Fibroblast of lung (primary cell): Measurements from ENCODE around the gene SEC23IP. TPM values are rescaled to one million over a fixed set of nuclear protein-coding genes. Genes with fewer than 3 reads are reported as not detected.

Source experiments
- DNase-seq, 2 donors: peaks; one replicate each; pipeline versions ENCODE4 v3.0.0 to v3.0.0-alpha.2; 2010; ENCODE audit warnings: low read depth in 2 of 2
- H2AFZ ChIP-seq: 2 replicates; pipeline ENCODE4 v1.5.1; 2012; ENCODE audit warnings: low read length, control low read depth, inconsistent platforms
- H3K27ac ChIP-seq: 2 replicates; pipeline ENCODE4 v1.5.1; 2011; ENCODE audit warnings: low read length, control low read depth; ENCODE audit not compliant: insufficient read depth
- H3K27me3 ChIP-seq: 2 replicates; pipeline ENCODE4 v1.5.1; 2011; ENCODE audit warnings: mild to moderate bottlenecking, low read length; ENCODE audit not compliant: control insufficient read depth, insufficient read depth
- H3K36me3 ChIP-seq: 2 replicates; pipeline ENCODE4 v1.5.1; 2011; ENCODE audit warnings: low read length; ENCODE audit not compliant: control insufficient read depth, insufficient read depth
- H3K4me1 ChIP-seq: 2 replicates; pipeline ENCODE4 v1.5.1; 2011; ENCODE audit warnings: low read length; ENCODE audit not compliant: control insufficient read depth, insufficient read depth; ENCODE audit errors: extremely low read depth
- H3K4me2 ChIP-seq: 2 replicates; pipeline ENCODE4 v1.5.1; 2011; ENCODE audit warnings: low read length, control low read depth; ENCODE audit not compliant: insufficient read depth; ENCODE audit errors: extremely low read depth
- H3K4me3 ChIP-seq, 4 experiments: fragments of 200-600 bp in 1 of 4; sonication (generic) in 1 of 4; replicated peaks in 1 of 4; 2 replicates each; pipeline ENCODE4 v1.5.1; 2011 to 2016; ENCODE audit warnings: low read length in 4 of 4, low read depth in 3 of 4, mild to moderate bottlenecking in 3 of 4, control low read depth in 2 of 4, inconsistent platforms in 1 of 4, mixed read lengths in 1 of 4; ENCODE audit not compliant: insufficient read depth in 1 of 4; ENCODE audit errors: control extremely low read depth in 1 of 4
- H3K79me2 ChIP-seq: 2 replicates; pipeline ENCODE4 v1.5.1; 2012; ENCODE audit warnings: mild to moderate bottlenecking, low read length, inconsistent platforms; ENCODE audit not compliant: control insufficient read depth, insufficient read depth
- H3K9ac ChIP-seq: 2 replicates; pipeline ENCODE4 v1.5.1; 2011; ENCODE audit warnings: mild to moderate bottlenecking, low read length, control low read depth; ENCODE audit not compliant: insufficient read depth
- H3K9me3 ChIP-seq: 2 replicates; pipeline ENCODE4 v1.5.1; 2012; ENCODE audit warnings: low read depth, low read length; ENCODE audit not compliant: control insufficient read depth, insufficient read depth
- H4K20me1 ChIP-seq: 2 replicates; pipeline ENCODE4 v1.5.1; 2011; ENCODE audit warnings: low read length; ENCODE audit not compliant: control insufficient read depth, insufficient read depth; ENCODE audit errors: extremely low read depth
- EZH2 ChIP-seq: IDR thresholded peaks from 2 replicates; pipeline ENCODE4 v1.5.1; 2012; ENCODE audit warnings: low read length, control low read depth, mild to moderate bottlenecking; ENCODE audit errors: missing control alignments
- polyA plus RNA-seq, 2 donors: library from polyadenylated mRNA; depleted of rRNA in 1 of 2; stranded (reverse) in 1 of 2; unstranded in 1 of 2; fragments of >200 nt; gene quantifications; 2 replicates each; pipeline ENCODE4 v1.2.1, GENCODE V29; 2011 to 2012; ENCODE audit warnings: missing spikeins in 1 of 2
- total RNA-seq: library from RNA; depleted of rRNA; stranded (reverse); fragments of >200 nt; gene quantifications from 2 replicates; pipeline ENCODE4 v1.2.1, GENCODE V29; 2014
- TF ChIP-seq, protein P1 (sequence below), 2 donors: IDR thresholded peaks in 1 of 2; conservative IDR thresholded peaks in 1 of 2; 1 replicate in 1 of 2; 2 replicates in 1 of 2; pipeline ENCODE4 v1.5.1; 2011 to 2012; ENCODE audit warnings: low read length in 2 of 2, control low read depth in 1 of 2, inconsistent platforms in 1 of 2, low read depth in 1 of 2, mild to moderate bottlenecking in 1 of 2

The SEC23IP gene
- total and polyA plus RNA-seq, 2 donors (not counting 1 experiment from before 2014, with no cell fraction given) = 16.3 to 47.1 TPM

DNA sequence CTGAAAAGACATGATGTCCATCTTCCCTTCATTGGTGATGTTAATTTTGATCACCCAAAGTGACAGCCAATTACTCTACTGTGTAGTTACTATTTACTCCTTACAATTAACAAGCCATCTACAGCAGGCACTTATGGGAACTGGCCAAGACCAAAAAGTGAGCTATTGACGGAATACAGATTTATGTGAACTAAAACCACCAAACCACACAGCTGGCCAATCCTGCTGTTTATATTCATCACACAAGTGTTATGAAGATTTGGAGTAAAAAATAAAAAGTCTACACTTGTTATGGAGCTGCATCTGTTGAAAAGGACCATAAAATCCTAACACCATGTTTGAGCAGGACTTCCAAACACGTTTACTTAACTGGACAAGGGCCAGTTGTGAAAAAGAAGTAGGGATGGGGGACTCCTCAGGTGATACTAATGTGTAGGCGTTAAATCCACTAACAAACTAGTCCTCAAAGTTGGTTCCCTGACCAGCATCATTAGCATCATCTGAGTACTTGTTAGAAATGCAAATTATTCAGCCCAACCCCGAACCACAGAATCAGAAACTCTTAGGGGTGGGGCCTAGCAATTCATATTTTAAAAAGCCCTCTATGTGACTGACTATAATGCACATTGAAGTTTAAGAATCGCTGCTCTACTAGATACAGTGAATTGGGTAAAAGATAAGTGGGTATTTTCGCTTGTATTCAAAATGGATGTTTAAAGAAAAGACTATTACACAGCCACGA lies 31.5 kb upstream of the SEC23IP start:
- Histone ChIP-seq H3K4me3 (no peak overlapping the region), H4K20me1 (no peaks in the 10 kb centered on the region), H3K9ac (no peak overlapping the region), H3K4me2 (no peak overlapping the region), H2AFZ (no peak overlapping the region), H3K79me2 (peaks cover 63% of the 10 kb centered on the region), H3K4me1 (no peaks in the 10 kb centered on the region), H3K27ac (no peak overlapping the region), H3K9me3 (no peaks in the 10 kb centered on the region), H3K36me3 (peaks cover 3% of the 10 kb centered on the region), H3K27me3 (no peaks in the 10 kb centered on the region)
- TF ChIP-seq, protein P1, sequence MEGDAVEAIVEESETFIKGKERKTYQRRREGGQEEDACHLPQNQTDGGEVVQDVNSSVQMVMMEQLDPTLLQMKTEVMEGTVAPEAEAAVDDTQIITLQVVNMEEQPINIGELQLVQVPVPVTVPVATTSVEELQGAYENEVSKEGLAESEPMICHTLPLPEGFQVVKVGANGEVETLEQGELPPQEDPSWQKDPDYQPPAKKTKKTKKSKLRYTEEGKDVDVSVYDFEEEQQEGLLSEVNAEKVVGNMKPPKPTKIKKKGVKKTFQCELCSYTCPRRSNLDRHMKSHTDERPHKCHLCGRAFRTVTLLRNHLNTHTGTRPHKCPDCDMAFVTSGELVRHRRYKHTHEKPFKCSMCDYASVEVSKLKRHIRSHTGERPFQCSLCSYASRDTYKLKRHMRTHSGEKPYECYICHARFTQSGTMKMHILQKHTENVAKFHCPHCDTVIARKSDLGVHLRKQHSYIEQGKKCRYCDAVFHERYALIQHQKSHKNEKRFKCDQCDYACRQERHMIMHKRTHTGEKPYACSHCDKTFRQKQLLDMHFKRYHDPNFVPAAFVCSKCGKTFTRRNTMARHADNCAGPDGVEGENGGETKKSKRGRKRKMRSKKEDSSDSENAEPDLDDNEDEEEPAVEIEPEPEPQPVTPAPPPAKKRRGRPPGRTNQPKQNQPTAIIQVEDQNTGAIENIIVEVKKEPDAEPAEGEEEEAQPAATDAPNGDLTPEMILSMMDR (conservative IDR thresholded peaks at IDR 0.05 in 1 of 2, IDR thresholded peaks at IDR 0.05 in 1 of 2; ENCODE audit: low read depth in 1 of 2, low read length in 2 of 2) = no peak
- no peak for TF ChIP-seq EZH2
- peak; percentile 13 to 32 for DNase-seq

DNA sequence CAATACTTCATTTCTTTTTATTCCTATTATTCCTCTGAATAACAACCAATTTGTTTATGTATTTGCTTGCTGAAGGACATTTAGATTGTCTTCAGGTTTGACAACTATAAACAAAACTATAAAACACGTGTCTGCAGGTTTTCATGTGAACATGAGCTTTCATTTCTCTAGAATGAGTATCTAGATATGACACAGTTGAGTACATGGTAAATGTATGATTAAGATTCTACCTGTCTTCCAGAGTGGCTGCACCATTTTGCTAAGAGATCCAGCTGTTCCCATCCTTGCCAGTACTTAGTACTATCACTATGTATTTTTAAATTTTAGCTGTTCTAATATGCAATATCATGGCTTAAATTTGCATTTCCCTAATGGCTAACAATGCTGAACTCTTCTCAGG lies 30.0 kb upstream of the SEC23IP start:
- Histone ChIP-seq H3K79me2 (peaks cover 78% of the 10 kb centered on the region), H3K9me3 (no peaks in the 10 kb centered on the region), H3K4me1 (no peaks in the 10 kb centered on the region), H4K20me1 (no peaks in the 10 kb centered on the region), H3K4me3 (no peak overlapping the region), H3K27me3 (no peaks in the 10 kb centered on the region), H3K27ac (no peak overlapping the region), H3K36me3 (no peaks in the 10 kb centered on the region), H3K9ac (no peak overlapping the region), H2AFZ (no peak overlapping the region), H3K4me2 (no peak overlapping the region)
- no peak for TF ChIP-seq EZH2
- TF ChIP-seq, protein P1 (conservative IDR thresholded peaks at IDR 0.05 in 1 of 2, IDR thresholded peaks at IDR 0.05 in 1 of 2; ENCODE audit: low read depth in 1 of 2, low read length in 2 of 2) = no peak
- no peak for DNase-seq

DNA sequence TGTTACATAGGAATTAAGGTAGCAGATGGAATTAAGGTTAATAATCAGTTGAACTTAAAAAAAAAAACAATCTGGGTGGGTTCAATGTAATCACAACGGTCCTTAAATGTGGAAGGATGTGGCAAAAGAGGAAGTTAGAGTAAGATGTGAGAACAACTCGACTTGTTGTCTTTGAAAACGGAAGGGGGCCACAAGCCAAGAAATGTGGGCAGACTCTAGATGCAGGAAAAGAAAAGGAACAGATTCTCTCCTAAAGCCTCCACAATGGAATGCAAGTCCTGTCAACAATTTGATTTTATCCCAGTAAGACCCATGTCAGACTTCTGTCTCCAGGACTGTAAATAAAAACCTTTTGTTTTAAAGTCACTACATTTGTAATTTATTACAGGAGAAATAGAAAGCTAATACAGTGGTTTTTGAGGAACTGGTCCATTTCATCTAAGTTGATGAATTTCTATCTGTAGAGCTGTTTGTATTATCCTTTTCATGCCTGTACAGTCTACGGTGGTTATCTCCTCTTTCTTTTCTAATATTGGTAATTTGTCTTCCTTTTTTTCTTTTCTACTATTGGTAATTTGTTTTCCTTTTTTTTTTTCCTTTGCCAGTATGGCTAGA lies 28.5 kb upstream of the SEC23IP start:
- DNase-seq = no peak
- no peaks in the 10 kb centered on the region for H4K20me1 ChIP-seq
- H3K27me3 ChIP-seq = no peaks in the 10 kb centered on the region
- H3K79me2 ChIP-seq = peaks cover 87% of the 10 kb centered on the region
- TF ChIP-seq, protein P1 (conservative IDR thresholded peaks at IDR 0.05 in 1 of 2, IDR thresholded peaks at IDR 0.05 in 1 of 2; ENCODE audit: low read depth in 1 of 2, low read length in 2 of 2) = no peak
- no peak for TF ChIP-seq EZH2
- H3K4me2 ChIP-seq = no peak overlapping the region
- H3K9me3 ChIP-seq = no peaks in the 10 kb centered on the region
- H3K27ac ChIP-seq = no peak overlapping the region
- no peaks in the 10 kb centered on the region for H3K36me3 ChIP-seq
- no peak overlapping the region for H3K9ac ChIP-seq
- no peaks in the 10 kb centered on the region for H3K4me1 ChIP-seq
- no peak overlapping the region for H3K4me3 ChIP-seq
- H2AFZ ChIP-seq = no peak overlapping the region
